ENCODE results near the gene GPC3. TPM values are rescaled to one million over a fixed set of nuclear protein-coding genes. Genes with fewer than 3 reads are reported as not detected.

Gene GPC3
- total and polyA plus RNA-seq, 2 experiments from 2014 or later, result 36.8 to 60.1 TPM

- no peak for TF ChIP-seq ETS1 (IDR thresholded peaks at IDR 0.05)
- no peak for TF ChIP-seq REST (IDR thresholded peaks at IDR 0.05; ENCODE audit: unreplicated experiment)
Observed at GRCh38 chrX:133702230-133702629, 283.2 kb downstream of the GPC3 start (continued).

- Histone ChIP-seq H3K4me2 (peak overlapping the region; percentile 62; the same call in 1 of the 2 replicates), H4K20me1 (replicated peaks; ENCODE audit: insufficient read depth) (no peaks in the 10 kb centered on the region), H3K4me1 (ENCODE audit: insufficient read depth) (peaks cover 42% of the 10 kb centered on the region), H3K4me3 (no peak overlapping the region), H3F3A (replicated peaks; ENCODE audit: low read depth) (no peaks in the 10 kb centered on the region), H3K27me3 (ENCODE audit: insufficient read depth) (no peaks in the 10 kb centered on the region), H3K79me2 (replicated peaks; ENCODE audit: insufficient read depth) (no peaks in the 10 kb centered on the region), H2AFZ (no peak overlapping the region), H3K36me3 (ENCODE audit: insufficient read depth) (no peaks in the 10 kb centered on the region), H3K27ac (ENCODE audit: low read depth) (0 out of 2 replicates have a peak overlapping the region, but pooled peaks have one; percentile 67), H3K9me2 (ENCODE audit: insufficient read depth) (no peaks in the 10 kb centered on the region)
- Mint-ChIP-seq H3K27me3 (ENCODE audit: insufficient read depth, low read depth, poor library complexity) (peaks cover 6% of the 10 kb centered on the region), H3K27ac (no peak overlapping the region), H3K4me1 (peaks cover 30% of the 10 kb centered on the region), H3K9me3 (no peaks in the 10 kb centered on the region), H3K4me3 (no peak overlapping the region), H3K36me3 (ENCODE audit: low read depth) (peaks cover 4% of the 10 kb centered on the region)
- TF ChIP-seq ZNF114 (CRISPR knock-in tag; IDR thresholded peaks at IDR 0.05) (no peak), JUNB (IDR thresholded peaks at IDR 0.05; ENCODE audit: unreplicated experiment) (no peak), CREB1 (CRISPR knock-in tag; IDR thresholded peaks at IDR 0.05; ENCODE audit: low read depth) (no peak), NANOG (IDR thresholded peaks at IDR 0.05; ENCODE audit: borderline replicate concordance) (no peak), REST (IDR thresholded peaks at IDR 0.05; ENCODE audit: unreplicated experiment) (no peak), ETS1 (IDR thresholded peaks at IDR 0.05) (no peak), CTCF (conservative IDR thresholded peaks at IDR 0.05; ENCODE audit: low read depth in 2 of 2) (no peak)
- no peak for DNase-seq (ENCODE audit: low spot score)
- no peak for ATAC-seq
Observed at GRCh38 chrX:133699023-133699728, 286.2 kb downstream of the GPC3 start.

Data from GM23338 (cell line).